OCI-LY7 (cell line): Measurements from ENCODE around the gene MATK. TPM values are rescaled to one million over a fixed set of nuclear protein-coding genes. Genes with fewer than 3 reads are reported as not detected.

Source experiments
- BruUV-seq: library from RNA; stranded (reverse); fragments of 400-500 nt; replicated peaks from 2 replicates; lab custom pipeline; 2021; lab: Mats Ljungman, UMichigan
- CTCF ChIA-PET: fragments of 300-600 bp; sonication (Branson Sonifier 250); formaldehyde crosslinking; loops from one replicate; lab custom pipeline; 2022; ENCODE audit warnings: antibody characterized with exemption; ENCODE audit not compliant: unreplicated experiment; lab: Charles Lee
- POLR2A ChIA-PET: fragments of 300-600 bp; sonication (Branson Sonifier 250); formaldehyde crosslinking; loops from one replicate; lab custom pipeline; 2022; ENCODE audit warnings: antibody characterized with exemption; lab: Charles Lee
- DNase-seq: peaks from one replicate; pipeline ENCODE4 v3.0.0-alpha.2; 2015; ENCODE audit warnings: low spot score
- H2AFZ ChIP-seq: fragments of 200-600 bp; sonication (generic), shearing (Covaris generic); 2 replicates; pipeline ENCODE4 v1.6.1; 2014; ENCODE audit warnings: mild to moderate bottlenecking, antibody characterized with exemption, low read length, moderate library complexity
- H3K27ac ChIP-seq: fragments of 200-600 bp; sonication (generic); 2 replicates; pipeline ENCODE4 v1.5.1; 2014; ENCODE audit warnings: mixed run types, low read depth, mild to moderate bottlenecking, moderate library complexity, low read length, inconsistent platforms; ENCODE audit not compliant: poor library complexity, severe bottlenecking
- H3K36me3 ChIP-seq: fragments of 200-600 bp; sonication (generic); 2 replicates; pipeline ENCODE4 v1.6.1; 2014; ENCODE audit warnings: mild to moderate bottlenecking, antibody characterized with exemption, low read length, moderate library complexity, mixed read lengths; ENCODE audit not compliant: insufficient read depth
- H3K4me1 ChIP-seq: fragments of 200-600 bp; sonication (generic); 2 replicates; pipeline ENCODE4 v1.5.1; 2014; ENCODE audit warnings: mild to moderate bottlenecking, low read length; ENCODE audit not compliant: insufficient read depth, poor library complexity, severe bottlenecking
- H3K4me2 ChIP-seq: fragments of 200-600 bp; sonication (generic); 2 replicates; pipeline ENCODE4 v1.6.1; 2014; ENCODE audit warnings: mild to moderate bottlenecking, low read length
- H3K4me3 ChIP-seq: fragments of 200-600 bp; sonication (generic); 2 replicates; pipeline ENCODE4 v1.5.1; 2014; ENCODE audit warnings: mild to moderate bottlenecking, low read depth, low read length; ENCODE audit not compliant: poor library complexity, severe bottlenecking
- H3K79me2 ChIP-seq: fragments of 200-600 bp; sonication (generic); 2 replicates; pipeline ENCODE4 v1.6.1; 2016; ENCODE audit warnings: low read depth, mild to moderate bottlenecking, low read length, moderate library complexity, mixed read lengths; ENCODE audit not compliant: insufficient read depth
- H3K9me2 ChIP-seq: fragments of 200-600 bp; sonication (generic); 2 replicates; pipeline ENCODE4 v1.6.1; 2016; ENCODE audit warnings: mild to moderate bottlenecking, low read length, mixed read lengths; ENCODE audit not compliant: insufficient read depth
- H3K9me3 ChIP-seq: fragments of 200-600 bp; sonication (generic); 2 replicates; pipeline ENCODE4 v1.6.1; 2014; ENCODE audit warnings: mild to moderate bottlenecking, mixed run types, low read length, mixed read lengths
- H4K20me1 ChIP-seq: fragments of 200-600 bp; sonication (generic); 2 replicates; pipeline ENCODE4 v1.6.1; 2014; ENCODE audit warnings: mild to moderate bottlenecking, antibody characterized with exemption, low read length, moderate library complexity, mixed read lengths; ENCODE audit not compliant: insufficient read depth
- CTCF ChIP-seq: fragments of 200-600 bp; sonication (generic); conservative IDR thresholded peaks from 2 replicates; pipeline ENCODE4 v1.5.1; 2014; ENCODE audit warnings: mild to moderate bottlenecking, antibody characterized with exemption, low read length, moderate library complexity, mixed read lengths
- EZH2phosphoT487 ChIP-seq: fragments of 200-600 bp; sonication (generic); IDR thresholded peaks from 2 replicates; pipeline ENCODE4 v1.6.1; 2018; ENCODE audit warnings: low read depth, borderline replicate concordance, mild to moderate bottlenecking, mixed run types, antibody characterized with exemption, low read length, moderate library complexity, mixed read lengths
- intact Hi-C: fragments of 100-400 bp; cut with micrococcal nuclease; formaldehyde crosslinking; loops from one replicate; pipeline ENCODE4 v1.10.0; 2022; ENCODE audit not compliant: unreplicated experiment
- total RNA-seq, 2 experiments: library from RNA; depleted of rRNA in 1 of 2; stranded (reverse); fragments of >200 nt in 1 of 2; shearing (Covaris generic) in 1 of 2; gene quantifications; 2 replicates each; pipeline ENCODE4 v1.2.3, GENCODE V29; 2014 to 2022

The MATK gene
- total RNA-seq, 2 experiments from 2014 or later = not detected

GRCh38 chr19:3814648-3815047 is 28.5 kb upstream of the MATK start:
- no peak overlapping the region for H3K27ac ChIP-seq
- intact Hi-C loops = loop anchor here (5.0 kb wide), 1 partner anchor 52 kb away; the partner anchor contains the start of genes APBA3 and MRPL54
- H3K4me2 ChIP-seq = no peak overlapping the region
- peaks cover 24% of the 10 kb centered on the region for H3K4me1 ChIP-seq
- TF ChIP-seq CTCF (no peak), EZH2phosphoT487 (no peak)
- H3K9me3 ChIP-seq = no peaks in the 10 kb centered on the region
- H2AFZ ChIP-seq = no peak overlapping the region
- POLR2A ChIA-PET = no interaction called here
- no peaks in the 10 kb centered on the region for H3K79me2 ChIP-seq
- no peak for DNase-seq
- H3K9me2 ChIP-seq = no peaks in the 10 kb centered on the region
- H3K36me3 ChIP-seq = no peaks in the 10 kb centered on the region
- BruUV-seq = no TSS peak
- CTCF ChIA-PET = no interaction called here
- no peak overlapping the region for H3K4me3 ChIP-seq
- H4K20me1 ChIP-seq = no peaks in the 10 kb centered on the region

DNA sequence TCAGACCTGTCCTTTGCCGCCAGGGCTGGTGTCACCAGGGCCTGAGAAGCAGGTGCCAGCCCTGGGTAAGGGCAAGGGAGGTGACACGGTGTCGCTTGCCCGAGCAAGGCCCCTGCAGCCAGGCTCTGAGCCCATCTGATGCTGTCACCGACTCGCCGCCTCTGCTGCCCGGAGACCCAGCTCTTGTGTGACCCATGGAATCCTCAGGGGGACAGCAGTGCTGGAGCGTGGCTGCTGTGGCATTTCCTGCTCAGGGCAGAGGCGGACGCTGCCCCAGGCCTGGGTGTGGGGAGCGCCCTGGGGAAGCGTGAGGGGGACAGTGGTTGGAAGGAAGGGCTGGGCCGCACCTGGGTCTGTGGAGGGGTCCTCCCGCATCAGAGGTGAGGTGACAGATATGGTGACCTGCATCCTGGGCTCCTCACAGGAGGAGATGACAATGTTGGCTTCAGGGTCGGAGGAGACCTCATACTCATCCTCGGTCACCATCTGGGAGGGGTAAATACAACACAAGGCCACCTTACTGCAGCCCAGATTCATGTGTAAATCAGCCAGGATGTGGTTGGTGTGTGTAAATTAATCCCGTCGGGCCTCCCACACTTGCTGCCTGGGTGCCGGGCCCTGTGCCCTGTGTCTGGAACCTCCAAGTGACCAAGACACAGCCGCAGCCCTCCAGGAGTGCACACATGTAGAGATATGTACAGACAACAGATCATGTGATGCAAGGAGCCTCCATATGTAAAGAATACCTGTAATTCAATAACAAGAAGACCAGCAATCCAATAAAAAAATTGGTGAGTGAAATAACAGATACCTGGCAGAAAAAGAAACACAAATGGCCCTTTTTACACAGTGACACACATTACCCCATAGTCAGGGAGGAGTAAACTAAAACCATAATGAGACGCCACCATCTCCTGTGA is 27.6 kb upstream of the MATK start:
- H3K79me2 ChIP-seq = no peaks in the 10 kb centered on the region
- H3K36me3 ChIP-seq = no peaks in the 10 kb centered on the region
- no peaks in the 10 kb centered on the region for H3K9me3 ChIP-seq
- no peak for DNase-seq
- intact Hi-C loops = loop anchor here (5.0 kb wide), 1 partner anchor 51 kb away; the partner anchor contains the start of genes APBA3 and MRPL54
- H3K9me2 ChIP-seq = no peaks in the 10 kb centered on the region
- H3K4me2 ChIP-seq = no peak overlapping the region
- no TSS peak for BruUV-seq
- no peaks in the 10 kb centered on the region for H4K20me1 ChIP-seq
- TF ChIP-seq CTCF = no peak
- TF ChIP-seq EZH2phosphoT487 = no peak
- CTCF ChIA-PET = interaction anchor here (0.6 kb wide), 1 partner anchor 19 kb away, joined by 4 read pairs; no protein-coding TSS in a partner anchor
- no peak overlapping the region for H3K27ac ChIP-seq
- peaks cover 24% of the 10 kb centered on the region for H3K4me1 ChIP-seq
- H2AFZ ChIP-seq = no peak overlapping the region
- POLR2A ChIA-PET = no interaction called here
- no peak overlapping the region for H3K4me3 ChIP-seq
